Liver (tissue), 9 donors: ENCODE data around the gene MTHFSD. TPM values are rescaled to one million over a fixed set of nuclear protein-coding genes. Genes with fewer than 3 reads are reported as not detected.

Source experiments
- DNase-seq: peaks from one replicate; pipeline ENCODE4 v3.0.0-alpha.2; 2017; ENCODE audit warnings: low spot score
- H3K27ac ChIP-seq, 2 donors: one replicate each; pipeline ENCODE4 v1.7.0; 2013; ENCODE audit warnings: inconsistent platforms in 2 of 2, low read length in 2 of 2, control low read depth in 1 of 2, low read depth in 1 of 2, mild to moderate bottlenecking in 1 of 2
- H3K27me3 ChIP-seq, 4 donors: one replicate each; pipeline versions ENCODE4 v1.6.1 to v1.7.0; 2013; ENCODE audit warnings: low read length in 3 of 4, inconsistent platforms in 1 of 4, mild to moderate bottlenecking in 1 of 4, moderate library complexity in 1 of 4; ENCODE audit not compliant: control insufficient read depth in 4 of 4, insufficient read depth in 4 of 4
- H3K36me3 ChIP-seq, 4 donors: one replicate each; pipeline versions ENCODE4 v1.6.1 to v1.7.0; 2013; ENCODE audit warnings: low read length in 3 of 4, mild to moderate bottlenecking in 3 of 4, low read depth in 1 of 4, moderate library complexity in 1 of 4; ENCODE audit not compliant: control insufficient read depth in 4 of 4, insufficient read depth in 3 of 4
- H3K4me1 ChIP-seq, 4 donors: one replicate each; pipeline versions ENCODE4 v1.6.1 to v1.7.0; 2013; ENCODE audit warnings: low read length in 3 of 4, mild to moderate bottlenecking in 3 of 4, moderate library complexity in 1 of 4; ENCODE audit not compliant: control insufficient read depth in 4 of 4, insufficient read depth in 4 of 4
- H3K4me3 ChIP-seq, 3 donors: one replicate each; pipeline versions ENCODE4 v1.6.1 to v1.7.0; 2013; ENCODE audit warnings: low read length in 3 of 3, control low read depth in 1 of 3, low read depth in 1 of 3, mild to moderate bottlenecking in 1 of 3
- H3K9ac ChIP-seq, 2 donors: one replicate each; pipeline ENCODE4 v1.7.0; 2013; ENCODE audit warnings: low read length in 2 of 2, mild to moderate bottlenecking in 2 of 2, moderate library complexity in 2 of 2, control low read depth in 1 of 2, low read depth in 1 of 2
- H3K9me3 ChIP-seq, 4 donors: one replicate each; pipeline versions ENCODE4 v1.6.1 to v1.7.0; 2013; ENCODE audit warnings: low read length in 3 of 4; ENCODE audit not compliant: control insufficient read depth in 4 of 4
- EGR1 ChIP-seq, 2 donors: IDR thresholded peaks; 2 replicates each; pipeline ENCODE4 v1.6.1; 2016 to 2018; ENCODE audit warnings: antibody characterized with exemption in 2 of 2, low read depth in 2 of 2
- FOXA1 ChIP-seq: IDR thresholded peaks from 2 replicates; pipeline ENCODE4 v1.6.1; 2016; ENCODE audit warnings: antibody characterized with exemption
- FOXA2 ChIP-seq: IDR thresholded peaks from 2 replicates; pipeline ENCODE4 v1.6.1; 2016; ENCODE audit warnings: antibody characterized with exemption
- HNF4A ChIP-seq, 2 donors: conservative IDR thresholded peaks; 2 replicates each; pipeline ENCODE4 v1.6.1; 2016; ENCODE audit warnings: antibody characterized with exemption in 2 of 2, mild to moderate bottlenecking in 2 of 2
- JUND ChIP-seq, 2 donors: IDR thresholded peaks; 2 replicates each; pipeline ENCODE4 v1.6.1; 2016; ENCODE audit warnings: antibody characterized with exemption in 2 of 2
- RXRA ChIP-seq, 2 donors: IDR thresholded peaks; 2 replicates each; pipeline ENCODE4 v1.6.1; 2017 to 2018; ENCODE audit warnings: antibody characterized with exemption in 2 of 2, mild to moderate bottlenecking in 1 of 2
- SP1 ChIP-seq: IDR thresholded peaks from 2 replicates; pipeline ENCODE4 v1.6.1; 2018; ENCODE audit warnings: antibody characterized with exemption, mild to moderate bottlenecking
- TAF1 ChIP-seq: conservative IDR thresholded peaks from 2 replicates; pipeline ENCODE4 v1.6.1; 2016; ENCODE audit warnings: antibody characterized with exemption, mild to moderate bottlenecking
- WGBS: extraction: QIAGEN DNeasy Blood & Tissue Kit; methylation state at CpG from one replicate; pipeline ENCODE4 v1.1.7; 2013; 5-methylcytosine and 5-hydroxymethylcytosine counted together
- polyA plus RNA-seq, 2 donors: library from polyadenylated mRNA; stranded (reverse) in 1 of 2; unstranded in 1 of 2; fragments of 200-250 nt in 1 of 2; fragments of >200 nt in 1 of 2; fragmentation: Nextera tagmentation in 1 of 2; extraction: Ambion mirVana in 1 of 2; gene quantifications; one replicate each; pipeline versions ENCODE4 v1.2.1 to v1.2.3, GENCODE V29; 2013 to 2015
- total RNA-seq, 2 donors: library from RNA; depleted of rRNA; stranded (reverse); fragments of >200 nt; gene quantifications; one replicate each; pipeline ENCODE4 v1.2.3, GENCODE V29; 2014
- TF ChIP-seq, protein P1 (sequence below): IDR thresholded peaks from 2 replicates; pipeline ENCODE4 v1.6.1; 2016; ENCODE audit warnings: antibody characterized with exemption, mild to moderate bottlenecking
- TF ChIP-seq, protein P2 (sequence below): IDR thresholded peaks from 2 replicates; pipeline ENCODE4 v1.6.1; 2016; ENCODE audit warnings: antibody characterized with exemption
- TF ChIP-seq, protein P3 (sequence below): fragments of 150-350 bp; IDR thresholded peaks from 2 replicates; pipeline ENCODE4 v1.5.1; 2017; ENCODE audit warnings: improper control_type of control experiment, low read depth, low read length; ENCODE audit not compliant: missing input control
- TF ChIP-seq, protein P4 (sequence below): IDR thresholded peaks from 2 replicates; pipeline ENCODE4 v1.6.1; 2016; ENCODE audit warnings: antibody characterized with exemption
- donor health status: healthy.
- donor health status: healthy.
- donor health status: healthy.
- donor health status: healthy.
- donor health status: healthy.

The MTHFSD gene
- total and polyA plus RNA-seq, 4 donors: 4.6 to 8.1 (median 6.5) TPM

DNA sequence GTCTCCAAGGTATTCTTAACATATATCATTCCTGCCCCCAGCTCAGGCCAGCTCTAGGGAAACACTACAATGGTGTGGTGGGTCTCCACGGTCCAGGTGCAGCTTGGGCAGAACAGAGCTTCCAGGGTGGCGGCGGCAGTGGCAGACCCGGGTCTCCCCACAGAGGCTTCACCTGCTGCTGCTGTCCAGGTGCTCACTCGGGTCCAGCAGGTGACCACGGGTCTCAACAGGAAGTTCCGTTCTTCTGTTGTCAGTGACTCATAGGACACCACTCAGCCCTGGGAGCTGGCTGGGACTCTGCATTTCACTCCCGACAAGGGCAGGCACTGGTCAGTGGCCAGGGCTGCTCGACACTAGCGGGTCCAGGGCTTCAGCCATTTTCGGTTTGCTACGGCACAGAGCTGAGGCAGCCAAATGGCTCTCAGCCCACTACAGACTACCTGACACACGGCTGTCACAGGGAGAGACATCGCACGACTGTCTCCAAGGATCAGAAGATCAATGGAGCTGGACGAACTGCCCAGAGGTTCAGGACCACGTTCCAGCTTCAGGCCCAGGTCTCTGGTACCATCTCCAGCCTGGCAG is 16.7 kb downstream of the MTHFSD start:
- DNase-seq: no peak
- TF ChIP-seq EGR1 (IDR thresholded peaks at IDR 0.05; ENCODE audit: low read depth in 2 of 2): no peak
- no peaks in the 10 kb centered on the region for H3K4me1 ChIP-seq
- H3K27me3 ChIP-seq: no peaks in the 10 kb centered on the region
- no peak overlapping the region for H3K4me3 ChIP-seq
- no peak overlapping the region for H3K27ac ChIP-seq
- no peaks in the 10 kb centered on the region for H3K9me3 ChIP-seq
- 95% methylated on average over 17 of the region's 17 CpGs for whole genome bisulfite sequencing
- H3K36me3 ChIP-seq: peaks cover 16 to 57% (median 39%) of the 10 kb centered on the region in 4 donors
- H3K9ac ChIP-seq: no peak overlapping the region

DNA sequence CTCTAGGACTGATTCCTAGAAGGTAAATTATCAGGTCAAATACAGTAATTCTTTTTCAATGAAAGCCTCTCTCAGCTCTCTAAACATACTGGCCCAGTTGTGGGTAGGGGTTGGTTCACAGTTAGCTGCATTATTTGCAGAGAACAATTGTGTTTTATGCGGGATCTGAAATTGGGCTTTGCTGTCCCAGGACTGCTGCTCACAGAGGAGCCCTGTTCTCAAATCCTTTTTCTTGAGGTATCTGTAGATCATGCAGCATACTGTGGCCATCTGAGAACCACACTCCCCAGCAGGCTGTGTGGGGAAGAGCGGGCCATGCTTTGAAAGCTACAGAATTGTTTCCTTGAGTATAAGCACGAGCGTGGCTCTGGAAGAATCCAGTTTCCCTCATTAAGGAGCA is 17.5 kb downstream of the MTHFSD start:
- Histone ChIP-seq H3K9ac (no peak overlapping the region), H3K4me1 (no peaks in the 10 kb centered on the region), H3K9me3 (no peaks in the 10 kb centered on the region), H3K4me3 (no peak overlapping the region), H3K36me3 (peaks cover 16 to 53% (median 39%) of the 10 kb centered on the region in 4 donors), H3K27me3 (no peaks in the 10 kb centered on the region), H3K27ac (no peak overlapping the region)
- TF ChIP-seq, protein P1, sequence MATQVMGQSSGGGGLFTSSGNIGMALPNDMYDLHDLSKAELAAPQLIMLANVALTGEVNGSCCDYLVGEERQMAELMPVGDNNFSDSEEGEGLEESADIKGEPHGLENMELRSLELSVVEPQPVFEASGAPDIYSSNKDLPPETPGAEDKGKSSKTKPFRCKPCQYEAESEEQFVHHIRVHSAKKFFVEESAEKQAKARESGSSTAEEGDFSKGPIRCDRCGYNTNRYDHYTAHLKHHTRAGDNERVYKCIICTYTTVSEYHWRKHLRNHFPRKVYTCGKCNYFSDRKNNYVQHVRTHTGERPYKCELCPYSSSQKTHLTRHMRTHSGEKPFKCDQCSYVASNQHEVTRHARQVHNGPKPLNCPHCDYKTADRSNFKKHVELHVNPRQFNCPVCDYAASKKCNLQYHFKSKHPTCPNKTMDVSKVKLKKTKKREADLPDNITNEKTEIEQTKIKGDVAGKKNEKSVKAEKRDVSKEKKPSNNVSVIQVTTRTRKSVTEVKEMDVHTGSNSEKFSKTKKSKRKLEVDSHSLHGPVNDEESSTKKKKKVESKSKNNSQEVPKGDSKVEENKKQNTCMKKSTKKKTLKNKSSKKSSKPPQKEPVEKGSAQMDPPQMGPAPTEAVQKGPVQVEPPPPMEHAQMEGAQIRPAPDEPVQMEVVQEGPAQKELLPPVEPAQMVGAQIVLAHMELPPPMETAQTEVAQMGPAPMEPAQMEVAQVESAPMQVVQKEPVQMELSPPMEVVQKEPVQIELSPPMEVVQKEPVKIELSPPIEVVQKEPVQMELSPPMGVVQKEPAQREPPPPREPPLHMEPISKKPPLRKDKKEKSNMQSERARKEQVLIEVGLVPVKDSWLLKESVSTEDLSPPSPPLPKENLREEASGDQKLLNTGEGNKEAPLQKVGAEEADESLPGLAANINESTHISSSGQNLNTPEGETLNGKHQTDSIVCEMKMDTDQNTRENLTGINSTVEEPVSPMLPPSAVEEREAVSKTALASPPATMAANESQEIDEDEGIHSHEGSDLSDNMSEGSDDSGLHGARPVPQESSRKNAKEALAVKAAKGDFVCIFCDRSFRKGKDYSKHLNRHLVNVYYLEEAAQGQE: no peak
- no peak for TF ChIP-seq SP1
- TF ChIP-seq FOXA2: no peak
- TF ChIP-seq HNF4A (conservative IDR thresholded peaks at IDR 0.05): no peak
- no peak for TF ChIP-seq JUND (IDR thresholded peaks at IDR 0.05)
- TF ChIP-seq, protein P2, sequence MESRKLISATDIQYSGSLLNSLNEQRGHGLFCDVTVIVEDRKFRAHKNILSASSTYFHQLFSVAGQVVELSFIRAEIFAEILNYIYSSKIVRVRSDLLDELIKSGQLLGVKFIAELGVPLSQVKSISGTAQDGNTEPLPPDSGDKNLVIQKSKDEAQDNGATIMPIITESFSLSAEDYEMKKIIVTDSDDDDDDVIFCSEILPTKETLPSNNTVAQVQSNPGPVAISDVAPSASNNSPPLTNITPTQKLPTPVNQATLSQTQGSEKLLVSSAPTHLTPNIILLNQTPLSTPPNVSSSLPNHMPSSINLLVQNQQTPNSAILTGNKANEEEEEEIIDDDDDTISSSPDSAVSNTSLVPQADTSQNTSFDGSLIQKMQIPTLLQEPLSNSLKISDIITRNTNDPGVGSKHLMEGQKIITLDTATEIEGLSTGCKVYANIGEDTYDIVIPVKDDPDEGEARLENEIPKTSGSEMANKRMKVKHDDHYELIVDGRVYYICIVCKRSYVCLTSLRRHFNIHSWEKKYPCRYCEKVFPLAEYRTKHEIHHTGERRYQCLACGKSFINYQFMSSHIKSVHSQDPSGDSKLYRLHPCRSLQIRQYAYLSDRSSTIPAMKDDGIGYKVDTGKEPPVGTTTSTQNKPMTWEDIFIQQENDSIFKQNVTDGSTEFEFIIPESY: no peak
- no peak for TF ChIP-seq EGR1 (IDR thresholded peaks at IDR 0.05; ENCODE audit: low read depth in 2 of 2)
- TF ChIP-seq, protein P3, sequence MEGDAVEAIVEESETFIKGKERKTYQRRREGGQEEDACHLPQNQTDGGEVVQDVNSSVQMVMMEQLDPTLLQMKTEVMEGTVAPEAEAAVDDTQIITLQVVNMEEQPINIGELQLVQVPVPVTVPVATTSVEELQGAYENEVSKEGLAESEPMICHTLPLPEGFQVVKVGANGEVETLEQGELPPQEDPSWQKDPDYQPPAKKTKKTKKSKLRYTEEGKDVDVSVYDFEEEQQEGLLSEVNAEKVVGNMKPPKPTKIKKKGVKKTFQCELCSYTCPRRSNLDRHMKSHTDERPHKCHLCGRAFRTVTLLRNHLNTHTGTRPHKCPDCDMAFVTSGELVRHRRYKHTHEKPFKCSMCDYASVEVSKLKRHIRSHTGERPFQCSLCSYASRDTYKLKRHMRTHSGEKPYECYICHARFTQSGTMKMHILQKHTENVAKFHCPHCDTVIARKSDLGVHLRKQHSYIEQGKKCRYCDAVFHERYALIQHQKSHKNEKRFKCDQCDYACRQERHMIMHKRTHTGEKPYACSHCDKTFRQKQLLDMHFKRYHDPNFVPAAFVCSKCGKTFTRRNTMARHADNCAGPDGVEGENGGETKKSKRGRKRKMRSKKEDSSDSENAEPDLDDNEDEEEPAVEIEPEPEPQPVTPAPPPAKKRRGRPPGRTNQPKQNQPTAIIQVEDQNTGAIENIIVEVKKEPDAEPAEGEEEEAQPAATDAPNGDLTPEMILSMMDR: no peak
- TF ChIP-seq, protein P4, sequence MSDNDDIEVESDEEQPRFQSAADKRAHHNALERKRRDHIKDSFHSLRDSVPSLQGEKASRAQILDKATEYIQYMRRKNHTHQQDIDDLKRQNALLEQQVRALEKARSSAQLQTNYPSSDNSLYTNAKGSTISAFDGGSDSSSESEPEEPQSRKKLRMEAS: no peak
- TF ChIP-seq TAF1: no peak
- no peak for TF ChIP-seq FOXA1
- TF ChIP-seq RXRA (IDR thresholded peaks at IDR 0.05): no peak
- 97% methylated on average over 4 of the region's 4 CpGs for WGBS
- DNase-seq: no peak
